Activated T-helper 2 cell treated with anti-CD3 and anti-CD28 coated beads, Interferon-gamma antibody, Interleukin-2, Interleukin-4, amounts not matched to agents 10 μg/mL and 5 μg/mL and 100 μg/mL, durations not matched to agents 14 hours and 24 hours and 36 hours (primary cell): ENCODE measurements around the gene ADNP. TPM values are rescaled to one million over a fixed set of nuclear protein-coding genes. Genes with fewer than 3 reads are reported as not detected.

Experiments
- DNase-seq: peaks from one replicate; pipeline ENCODE4 v3.0.0; 2021; ENCODE audit warnings: low spot score
- H3K27ac Mint-ChIP-seq: one replicate; pipeline ENCODE4 v1.8.0; 2021; ENCODE audit warnings: mixed read lengths
- H3K27me3 Mint-ChIP-seq: one replicate; pipeline ENCODE4 v1.8.0; 2021; ENCODE audit warnings: low read depth, mixed read lengths
- H3K36me3 Mint-ChIP-seq: one replicate; pipeline ENCODE4 v1.8.0; 2021; ENCODE audit warnings: low read depth, mixed read lengths
- H3K4me1 Mint-ChIP-seq: one replicate; pipeline ENCODE4 v1.8.0; 2021; ENCODE audit warnings: low read depth, mixed read lengths
- H3K4me3 Mint-ChIP-seq: one replicate; pipeline ENCODE4 v1.8.0; 2021; ENCODE audit warnings: low read depth, mild to moderate bottlenecking, moderate library complexity, mixed read lengths
- H3K9me3 Mint-ChIP-seq: one replicate; pipeline ENCODE4 v1.8.0; 2021; ENCODE audit warnings: mixed read lengths
- intact Hi-C: fragments of 100-400 bp; cut with micrococcal nuclease; formaldehyde crosslinking; loops from one replicate; pipeline ENCODE4 v1.15.1; 2023
- total RNA-seq: library from RNA; stranded (reverse); gene quantifications from 2 replicates; pipeline ENCODE4 v1.2.3, GENCODE V29; 2022

ADNP gene
- total RNA-seq, 1 donor from 2014 or later, result 64.7 TPM

- no peak for DNase-seq
- H3K27ac Mint-ChIP-seq, result no peak overlapping the region
- no peaks in the 10 kb centered on the region for H3K9me3 Mint-ChIP-seq
- H3K4me3 Mint-ChIP-seq, result no peak overlapping the region
- no peaks in the 10 kb centered on the region for H3K4me1 Mint-ChIP-seq
- no peaks in the 10 kb centered on the region for H3K36me3 Mint-ChIP-seq
- no peaks in the 10 kb centered on the region for H3K27me3 Mint-ChIP-seq
- intact Hi-C loops, result no loop called here
Measured at GRCh38 chr20:50858525-50858924, 72.7 kb downstream of the ADNP start.

- no peaks in the 10 kb centered on the region for H3K27me3 Mint-ChIP-seq
- intact Hi-C loops, result no loop called here
- H3K9me3 Mint-ChIP-seq, result no peaks in the 10 kb centered on the region
- no peaks in the 10 kb centered on the region for H3K36me3 Mint-ChIP-seq
- no peak overlapping the region for H3K27ac Mint-ChIP-seq
- H3K4me3 Mint-ChIP-seq, result no peak overlapping the region
- DNase-seq, result no peak
- H3K4me1 Mint-ChIP-seq, result no peaks in the 10 kb centered on the region
Measured at GRCh38 chr20:50857348-50857747, 73.9 kb downstream of the ADNP start.

GRCh38 chr20:50856475-50857041, 74.7 kb downstream of the ADNP start:
- Mint-ChIP-seq H3K4me1 (no peaks in the 10 kb centered on the region), H3K4me3 (no peak overlapping the region), H3K27ac (no peak overlapping the region), H3K9me3 (no peaks in the 10 kb centered on the region), H3K27me3 (no peaks in the 10 kb centered on the region), H3K36me3 (no peaks in the 10 kb centered on the region)
- no peak for DNase-seq
- intact Hi-C loops, result no loop called here

- Mint-ChIP-seq H3K4me3 (no peak overlapping the region), H3K36me3 (no peaks in the 10 kb centered on the region), H3K9me3 (no peaks in the 10 kb centered on the region), H3K27me3 (no peaks in the 10 kb centered on the region), H3K27ac (no peak overlapping the region), H3K4me1 (no peaks in the 10 kb centered on the region)
- intact Hi-C loops, result no loop called here
- DNase-seq, result no peak
Measured at GRCh38 chr20:50855498-50856474, 75.5 kb downstream of the ADNP start.

- no peak overlapping the region for H3K27ac Mint-ChIP-seq
- no peaks in the 10 kb centered on the region for H3K36me3 Mint-ChIP-seq
- no peaks in the 10 kb centered on the region for H3K4me1 Mint-ChIP-seq
- DNase-seq, result no peak
- H3K4me3 Mint-ChIP-seq, result no peak overlapping the region
- intact Hi-C loops, result no loop called here
- no peaks in the 10 kb centered on the region for H3K27me3 Mint-ChIP-seq
- H3K9me3 Mint-ChIP-seq, result no peaks in the 10 kb centered on the region
Measured at GRCh38 chr20:50854506-50855249, 76.6 kb downstream of the ADNP start.

- no peaks in the 10 kb centered on the region for H3K4me1 Mint-ChIP-seq
- intact Hi-C loops, result no loop called here
- no peaks in the 10 kb centered on the region for H3K9me3 Mint-ChIP-seq
- no peak overlapping the region for H3K4me3 Mint-ChIP-seq
- no peaks in the 10 kb centered on the region for H3K27me3 Mint-ChIP-seq
- no peak overlapping the region for H3K27ac Mint-ChIP-seq
- H3K36me3 Mint-ChIP-seq, result no peaks in the 10 kb centered on the region
- no peak for DNase-seq
Measured at GRCh38 chr20:50852085-50852484, 79.2 kb downstream of the ADNP start.

- H3K36me3 Mint-ChIP-seq, result no peaks in the 10 kb centered on the region
- no peaks in the 10 kb centered on the region for H3K4me1 Mint-ChIP-seq
- H3K4me3 Mint-ChIP-seq, result no peak overlapping the region
- H3K27me3 Mint-ChIP-seq, result no peaks in the 10 kb centered on the region
- DNase-seq, result no peak
- intact Hi-C loops, result no loop called here
- H3K9me3 Mint-ChIP-seq, result no peaks in the 10 kb centered on the region
- H3K27ac Mint-ChIP-seq, result no peak overlapping the region
Measured at GRCh38 chr20:50850721-50851286, 80.4 kb downstream of the ADNP start.

- Mint-ChIP-seq H3K36me3 (no peaks in the 10 kb centered on the region), H3K4me1 (peaks cover 8% of the 10 kb centered on the region), H3K27ac (no peak overlapping the region), H3K4me3 (no peak overlapping the region), H3K27me3 (no peaks in the 10 kb centered on the region), H3K9me3 (no peaks in the 10 kb centered on the region)
- intact Hi-C loops, result no loop called here
- no peak for DNase-seq
Measured at GRCh38 chr20:50848846-50849673, 82.2 kb downstream of the ADNP start.

GRCh38 chr20:50848341-50848808, 82.9 kb downstream of the ADNP start:
- no peak for DNase-seq
- H3K4me1 Mint-ChIP-seq, result peaks cover 8% of the 10 kb centered on the region
- H3K9me3 Mint-ChIP-seq, result no peaks in the 10 kb centered on the region
- no peaks in the 10 kb centered on the region for H3K27me3 Mint-ChIP-seq
- H3K36me3 Mint-ChIP-seq, result no peaks in the 10 kb centered on the region
- H3K27ac Mint-ChIP-seq, result no peak overlapping the region
- intact Hi-C loops, result no loop called here
- no peak overlapping the region for H3K4me3 Mint-ChIP-seq

GRCh38 chr20:50845566-50846215, 85.5 kb downstream of the ADNP start:
- no peak overlapping the region for H3K4me3 Mint-ChIP-seq
- no peaks in the 10 kb centered on the region for H3K36me3 Mint-ChIP-seq
- DNase-seq, result no peak
- peaks cover 8% of the 10 kb centered on the region for H3K4me1 Mint-ChIP-seq
- H3K27ac Mint-ChIP-seq, result no peak overlapping the region
- intact Hi-C loops, result no loop called here
- no peaks in the 10 kb centered on the region for H3K27me3 Mint-ChIP-seq
- no peaks in the 10 kb centered on the region for H3K9me3 Mint-ChIP-seq

- H3K9me3 Mint-ChIP-seq, result no peaks in the 10 kb centered on the region
- peaks cover 8% of the 10 kb centered on the region for H3K4me1 Mint-ChIP-seq
- H3K27ac Mint-ChIP-seq, result no peak overlapping the region
- no peak overlapping the region for H3K4me3 Mint-ChIP-seq
- DNase-seq, result peak; percentile 18
- H3K27me3 Mint-ChIP-seq, result no peaks in the 10 kb centered on the region
- intact Hi-C loops, result no loop called here
- no peaks in the 10 kb centered on the region for H3K36me3 Mint-ChIP-seq
Measured at GRCh38 chr20:50844430-50845100, 86.7 kb downstream of the ADNP start.
